HepG2 (cell line): Measurements from ENCODE around the gene GALNTL6. TPM values are rescaled to one million over a fixed set of nuclear protein-coding genes. Genes with fewer than 3 reads are reported as not detected.
"Not testable (repeated sequence)": the region's sequence is repeated elsewhere in the genome, so short reads cannot be mapped to it uniquely, and the experiment has no call there.

Experiments
- ATAC-seq: fragments of 200-7000 bp; cut with Tn5 transposase; 3 replicates; pipeline ENCODE4 v1.9.1; 2020; ENCODE audit warnings: mild to moderate bottlenecking, moderate library complexity
- BruUV-seq: library from RNA; stranded (reverse); fragments of 400-500 nt; replicated peaks from 2 replicates; lab custom pipeline; 2021; lab: Mats Ljungman, UMichigan
- CTCF ChIA-PET: fragments of 300-600 bp; formaldehyde crosslinking; extraction: SDS; loops from one replicate; lab custom pipeline; 2021; ENCODE audit warnings: low total read pairs, inconsistent platforms, low intra/inter-chr PET ratio; lab: Yijun Ruan, JAX
- POLR2A ChIA-PET: fragments of 350-600 bp; sonication (Branson Sonifier 250); formaldehyde crosslinking; loops from one replicate; lab custom pipeline; 2020; ENCODE audit warnings: antibody characterized with exemption, inconsistent platforms; lab: Yijun Ruan, JAX
- DNase-seq: peaks from one replicate; pipeline ENCODE4 v3.0.0-alpha.2; 2015; ENCODE audit warnings: low spot score
- FAIRE-seq: peaks from 3 replicates; lab custom pipeline; 2011; peaks lifted over from hg19 to GRCh38; lab: Jason Lieb, UNC
- H2AFZ ChIP-seq: one replicate; pipeline ENCODE4 v1.6.1; 2011; ENCODE audit warnings: low read length, inconsistent platforms
- H3K27ac ChIP-seq: fragments of 300-600 bp; 3 replicates; pipeline ENCODE4 v1.8.0; 2011; ENCODE audit warnings: mixed run types, mild to moderate bottlenecking, mixed read lengths, low read length, inconsistent platforms; ENCODE audit not compliant: insufficient read depth; ENCODE audit errors: extremely low read length
- H3K27me3 ChIP-seq, 2 experiments: fragments of 200-600 bp in 1 of 2; 2 replicates in 1 of 2; 3 replicates in 1 of 2; pipeline versions ENCODE4 v1.6.0 to v1.8.0; 2011; ENCODE audit warnings: low read length in 2 of 2, mild to moderate bottlenecking in 2 of 2, moderate library complexity in 2 of 2, inconsistent platforms in 1 of 2; ENCODE audit not compliant: insufficient read depth in 2 of 2, control insufficient read depth in 1 of 2
- H3K36me3 ChIP-seq, 2 experiments: fragments of 200-600 bp in 1 of 2; replicated peaks in 1 of 2; 2 replicates in 1 of 2; 3 replicates in 1 of 2; pipeline versions ENCODE4 v1.5.1 to v1.8.0; 2011; ENCODE audit warnings: low read length in 2 of 2, inconsistent platforms in 1 of 2; ENCODE audit not compliant: insufficient read depth in 2 of 2, control insufficient read depth in 1 of 2
- H3K4me1 ChIP-seq: 2 replicates; pipeline ENCODE4 v1.5.1; 2012; ENCODE audit warnings: low read length, inconsistent platforms; ENCODE audit not compliant: insufficient read depth
- H3K4me2 ChIP-seq: 2 replicates; pipeline ENCODE4 v1.6.0; 2011; ENCODE audit warnings: low read depth, low read length, inconsistent platforms
- H3K4me3 ChIP-seq, 3 experiments: fragments of 200-600 bp in 1 of 3; sonication (generic), shearing (Covaris generic) in 1 of 3; replicated peaks in 1 of 3; 2 replicates each; pipeline ENCODE4 v1.5.1; 2011 to 2016; ENCODE audit warnings: low read length in 3 of 3, inconsistent platforms in 2 of 3, low read depth in 2 of 3, mild to moderate bottlenecking in 2 of 3, control low read depth in 1 of 3, mixed read lengths in 1 of 3; ENCODE audit not compliant: insufficient read depth in 1 of 3
- H3K79me2 ChIP-seq: one replicate; pipeline ENCODE4 v1.6.1; 2011; ENCODE audit warnings: low read length, inconsistent platforms; ENCODE audit not compliant: insufficient read depth
- H3K9ac ChIP-seq: 2 replicates; pipeline ENCODE4 v1.6.0; 2011; ENCODE audit warnings: mild to moderate bottlenecking, low read depth, low read length, inconsistent platforms; ENCODE audit not compliant: insufficient read depth
- H3K9me3 ChIP-seq: 2 replicates; pipeline ENCODE4 v1.5.1; 2012; ENCODE audit warnings: mild to moderate bottlenecking, low read length
- H4K20me1 ChIP-seq: 2 replicates; pipeline ENCODE4 v1.6.0; 2011; ENCODE audit warnings: inconsistent platforms, mild to moderate bottlenecking, low read length, moderate library complexity; ENCODE audit not compliant: insufficient read depth
- CBX1 ChIP-seq: IDR thresholded peaks from one replicate; pipeline ENCODE4 v1.6.1; 2016; ENCODE audit warnings: antibody characterized with exemption, low read depth
- FOXK2 ChIP-seq: fragments of 450-650 bp; IDR thresholded peaks from 2 replicates; pipeline ENCODE4 v1.6.1; 2016
- NR2F6 ChIP-seq, 2 experiments: IDR thresholded peaks; 2 replicates each; pipeline ENCODE4 v1.6.1; 2016; ENCODE audit warnings: antibody characterized with exemption in 1 of 2, mild to moderate bottlenecking in 1 of 2
- PREB ChIP-seq: sonication (generic); formaldehyde crosslinking; IDR thresholded peaks from 2 replicates; pipeline ENCODE4 v1.4.0; 2020; ENCODE audit warnings: missing genetic modification reagents
- SATB2 ChIP-seq: sonication (generic); formaldehyde crosslinking; IDR thresholded peaks from 2 replicates; pipeline ENCODE4 v1.5.0; 2020; ENCODE audit warnings: missing genetic modification reagents
- SIX1 ChIP-seq: sonication (generic); formaldehyde crosslinking; IDR thresholded peaks from 2 replicates; pipeline ENCODE4 v1.4.0; 2020; ENCODE audit warnings: missing genetic modification reagents, borderline replicate concordance
- ZKSCAN8 ChIP-seq: IDR thresholded peaks from 2 replicates; pipeline ENCODE4 v1.6.1; 2016; ENCODE audit warnings: borderline replicate concordance, missing genetic modification reagents, missing compliant biosample characterization
- ZNF510 ChIP-seq: sonication (generic); formaldehyde crosslinking; IDR thresholded peaks from 2 replicates; pipeline ENCODE4 v1.4.0; 2020; ENCODE audit warnings: low read depth, mild to moderate bottlenecking, missing genetic modification reagents
- ZNF558 ChIP-seq: sonication (generic); formaldehyde crosslinking; IDR thresholded peaks from 2 replicates; pipeline ENCODE4 v1.9.0; 2022; ENCODE audit warnings: mild to moderate bottlenecking, missing genetic modification reagents, borderline replicate concordance
- ZNF629 ChIP-seq: sonication (generic); formaldehyde crosslinking; conservative IDR thresholded peaks from 2 replicates; pipeline ENCODE4 v1.5.0; 2020; ENCODE audit warnings: missing genetic modification reagents
- WGBS: methylation state at CpG from one replicate; pipeline ENCODE4 v1.1.6; 2017; ENCODE audit warnings: low lambda C conversion rate; 5-methylcytosine and 5-hydroxymethylcytosine counted together
- in situ Hi-C: cut with HindIII; loops from 2 replicates; pipeline ENCODE4 v1.10.0; 2017; ENCODE audit warnings: low pct_unique_long_range_greater_than_20kb; ENCODE audit not compliant: extremely low pct_ligation_motif_present
- intact Hi-C: fragments of 100-400 bp; cut with micrococcal nuclease; formaldehyde crosslinking; loops from one replicate; pipeline ENCODE4 v1.10.0; 2022; ENCODE audit not compliant: unreplicated experiment
- polyA plus RNA-seq, 8 experiments: library from polyadenylated mRNA; depleted of rRNA in 3 of 8; stranded (reverse) in 7 of 8; unstranded in 1 of 8; fragments of >200 nt; fragmentation: Illumina TruSeq in 4 of 8; extraction: Trizol in 4 of 8; gene quantifications; 2 replicates each; pipeline versions ENCODE4 v1.2.1 to v1.2.3, GENCODE V29; 2011 to 2016; ENCODE audit warnings: low read depth in 4 of 8, missing spikeins in 1 of 8, mixed read lengths in 1 of 8; ENCODE audit not compliant: insufficient read depth in 1 of 8
- total RNA-seq, 5 experiments: library from RNA; depleted of rRNA; stranded (reverse); fragments of >200 nt; fragmentation: Illumina TruSeq; extraction: Trizol; gene quantifications; 2 replicates each; pipeline ENCODE4 v1.2.3, GENCODE V29; 2016; ENCODE audit warnings: low read depth in 1 of 5
- TF ChIP-seq, protein P1 (sequence below): fragments of 450-650 bp; IDR thresholded peaks from 2 replicates; pipeline ENCODE4 v1.6.1; 2016

The GALNTL6 gene
- total and polyA plus RNA-seq, 2 of the 13 experiments (the other 11 are each of a cell fraction or from before 2014, with no cell fraction given) = not detected

GRCh38 chr4:172881645-172882044 is 1068.4 kb downstream of the GALNTL6 start:
- FAIRE-seq (no peak), DNase-seq (no peak), ATAC-seq (no peak)
- ChIA-PET POLR2A (no interaction called here), CTCF (no interaction called here)
- Histone ChIP-seq H3K79me2 (no peaks in the 10 kb centered on the region), H3K27ac (no peak overlapping the region), H3K9ac (no peak overlapping the region), H3K4me1 (no peaks in the 10 kb centered on the region), H3K4me2 (no peak overlapping the region), H4K20me1 (no peaks in the 10 kb centered on the region), H2AFZ (no peak overlapping the region), H3K27me3 (no peaks in the 10 kb centered on the region), H3K9me3 (no peaks in the 10 kb centered on the region), H3K4me3 (no peak overlapping the region), H3K36me3 (no peaks in the 10 kb centered on the region)
- WGBS = 2% methylated on average over 6 of the region's 6 CpGs
- no TSS peak for BruUV-seq
- TF ChIP-seq ZNF629 (no peak), FOXK2 (no peak), PREB (CRISPR knock-in tag) (no peak), SATB2 (no peak), SIX1 (CRISPR knock-in tag) (no peak), NR2F6 (IDR thresholded peaks at IDR 0.05) (no peak), NR2F6 (CRISPR knock-in tag; IDR thresholded peaks at IDR 0.05) (no peak), CBX1 (no peak), ZKSCAN8 (no peak), ZNF558 (no peak), ZNF510 (no peak)
- TF ChIP-seq, protein P1, sequence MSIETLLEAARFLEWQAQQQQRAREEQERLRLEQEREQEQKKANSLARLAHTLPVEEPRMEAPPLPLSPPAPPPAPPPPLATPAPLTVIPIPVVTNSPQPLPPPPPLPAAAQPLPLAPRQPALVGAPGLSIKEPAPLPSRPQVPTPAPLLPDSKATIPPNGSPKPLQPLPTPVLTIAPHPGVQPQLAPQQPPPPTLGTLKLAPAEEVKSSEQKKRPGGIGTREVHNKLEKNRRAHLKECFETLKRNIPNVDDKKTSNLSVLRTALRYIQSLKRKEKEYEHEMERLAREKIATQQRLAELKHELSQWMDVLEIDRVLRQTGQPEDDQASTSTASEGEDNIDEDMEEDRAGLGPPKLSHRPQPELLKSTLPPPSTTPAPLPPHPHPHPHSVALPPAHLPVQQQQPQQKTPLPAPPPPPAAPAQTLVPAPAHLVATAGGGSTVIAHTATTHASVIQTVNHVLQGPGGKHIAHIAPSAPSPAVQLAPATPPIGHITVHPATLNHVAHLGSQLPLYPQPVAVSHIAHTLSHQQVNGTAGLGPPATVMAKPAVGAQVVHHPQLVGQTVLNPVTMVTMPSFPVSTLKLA = no peak
- intact Hi-C loops = no loop called here
- in situ Hi-C loops = no loop called here

DNA sequence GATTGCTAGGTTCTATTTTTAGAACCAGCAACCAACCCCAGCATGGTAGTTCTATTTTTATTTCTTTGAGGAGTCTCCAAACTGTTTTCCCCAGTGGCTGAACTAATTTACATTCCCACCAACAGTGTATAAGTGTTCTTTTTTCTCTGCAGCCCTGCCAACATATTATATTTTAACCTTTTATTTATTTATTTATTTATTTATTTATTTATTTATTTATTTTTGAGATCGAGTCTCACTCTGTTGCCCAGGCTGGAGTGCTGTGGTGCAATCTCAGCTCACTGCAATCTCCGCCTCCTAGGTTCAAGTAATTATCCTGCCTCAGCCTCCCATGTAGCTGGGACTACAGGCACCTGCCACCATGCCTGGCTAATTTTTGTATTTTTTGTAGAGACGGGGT is 1074.2 kb downstream of the GALNTL6 start:
- H3K4me1 ChIP-seq, H2AFZ ChIP-seq, BruUV-seq, H3K36me3 ChIP-seq, in situ Hi-C loops, H3K27ac ChIP-seq, POLR2A ChIA-PET, H3K79me2 ChIP-seq, H3K27me3 ChIP-seq, H3K4me3 ChIP-seq, H3K9me3 ChIP-seq, H4K20me1 ChIP-seq, H3K4me2 ChIP-seq, intact Hi-C loops, CTCF ChIA-PET, DNase-seq, H3K9ac ChIP-seq, ATAC-seq, FAIRE-seq: not testable (repeated sequence)
- 24% methylated on average over 3 of the region's 3 CpGs for whole genome bisulfite sequencing
